ENCODE data around the gene CSNK1A1.
A peak's percentile ranks its signal among the peaks of the same experiment; 100 is the strongest.

The CSNK1A1 gene

DNA sequence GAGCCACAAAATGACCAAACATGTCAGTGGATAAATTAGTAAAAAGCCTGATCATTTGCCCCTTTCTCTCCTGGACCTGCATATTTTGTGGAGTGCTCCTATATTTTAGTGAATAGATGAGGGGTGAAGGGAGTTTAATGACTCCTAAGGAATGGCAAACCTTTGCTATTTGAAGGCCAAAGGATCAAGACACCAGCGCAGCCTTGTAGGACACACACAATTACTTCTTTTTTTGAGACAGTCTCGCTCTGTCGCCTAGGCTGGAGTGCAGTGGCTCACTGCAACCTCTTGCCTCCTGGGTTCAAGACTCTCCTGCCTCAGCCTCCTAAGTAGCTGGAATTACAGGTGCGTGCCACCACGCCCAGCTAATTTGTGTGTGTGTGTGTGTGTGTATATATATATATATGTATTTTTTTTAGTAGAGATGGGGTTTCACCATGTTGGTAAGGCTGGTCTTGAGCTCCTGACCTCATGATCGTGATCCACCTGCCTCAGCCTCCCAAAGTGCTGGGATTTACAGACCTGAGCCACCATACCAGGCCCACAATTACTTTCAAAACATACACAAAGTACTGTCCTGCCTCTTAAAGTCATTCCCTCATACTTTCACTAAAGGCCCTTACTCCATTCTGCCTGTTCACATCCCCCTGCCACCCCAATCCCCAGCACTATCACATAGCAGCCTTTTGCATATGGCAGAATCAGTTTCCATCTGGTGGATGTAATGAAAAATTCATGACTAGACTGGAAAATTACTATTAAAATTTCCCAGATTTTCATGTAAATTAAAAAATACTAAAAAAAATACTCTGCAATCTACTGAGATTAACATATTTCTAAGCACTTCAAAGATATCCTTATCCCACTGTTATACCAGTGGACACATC, 60.4 kb downstream of the CSNK1A1 start:
- TF ChIP-seq POLR2AphosphoS5 (IDR thresholded peaks at IDR 0.05; ENCODE audit: low read depth, low read length) (peak; percentile 53), TAF1 (IDR thresholded peaks at IDR 0.05; ENCODE audit: borderline replicate concordance, insufficient read depth, low read length) (no peak)

DNA sequence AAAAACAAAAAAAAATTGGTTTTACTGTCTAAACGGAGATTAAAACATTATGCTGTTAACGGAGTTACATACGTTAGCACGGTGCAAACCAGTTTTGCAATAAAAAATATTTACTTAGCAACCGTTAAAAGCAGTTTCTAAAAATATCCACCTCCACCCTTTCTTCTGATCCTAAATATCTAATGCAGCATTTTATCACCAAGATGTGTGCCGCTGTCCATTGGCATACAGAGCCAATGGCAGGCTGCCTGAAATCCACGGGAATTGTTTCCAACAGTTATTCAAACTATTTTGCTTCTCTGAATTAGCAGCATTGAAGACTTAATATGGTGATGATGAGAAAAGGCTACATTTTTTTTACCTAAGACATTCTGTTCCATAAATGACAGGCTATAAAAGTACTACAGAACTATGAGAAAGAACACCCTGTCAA, 61.6 kb downstream of the CSNK1A1 start:
- TF ChIP-seq SIN3A (IDR thresholded peaks at IDR 0.05; ENCODE audit: borderline replicate concordance, insufficient read depth, low read length), result no peak

DNA sequence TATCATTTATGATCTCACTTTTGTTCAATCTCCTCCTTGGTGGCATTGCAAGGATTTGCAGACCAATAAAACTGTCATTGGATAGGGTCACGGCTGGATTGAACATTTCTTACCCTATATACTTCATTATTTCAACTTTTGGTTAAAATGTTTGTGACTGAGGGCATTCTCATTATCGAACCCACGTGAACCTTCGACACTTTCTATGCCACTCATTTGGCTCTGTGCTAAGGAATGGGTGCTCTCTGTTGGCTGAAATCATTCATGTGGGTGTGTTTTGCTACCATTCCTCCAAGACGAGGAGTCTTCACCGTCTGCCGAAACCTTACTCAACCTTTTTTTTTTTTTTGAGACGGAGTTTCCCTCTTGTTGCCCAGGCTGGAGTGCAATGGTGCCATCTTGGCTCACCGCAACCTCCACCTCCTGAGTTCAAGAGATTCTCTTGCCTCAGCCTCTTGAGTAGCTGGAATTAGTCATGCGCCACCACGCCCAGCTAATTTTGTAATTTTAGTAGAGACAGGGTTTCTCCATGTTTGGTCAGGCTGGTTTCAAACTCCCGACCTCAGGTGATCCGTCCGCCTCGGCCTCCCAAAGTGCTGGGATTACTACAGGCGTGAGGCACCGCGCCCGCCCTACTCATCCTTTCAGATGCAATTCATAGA, 62.5 kb downstream of the CSNK1A1 start:
- TF ChIP-seq POLR2AphosphoS5 (IDR thresholded peaks at IDR 0.05; ENCODE audit: low read depth, low read length), result no peak
- TF ChIP-seq TAF1 (IDR thresholded peaks at IDR 0.05; ENCODE audit: borderline replicate concordance, insufficient read depth, low read length), result no peak
- no peak for TF ChIP-seq SIN3A (IDR thresholded peaks at IDR 0.05; ENCODE audit: borderline replicate concordance, insufficient read depth, low read length)
- TF ChIP-seq, protein P1, sequence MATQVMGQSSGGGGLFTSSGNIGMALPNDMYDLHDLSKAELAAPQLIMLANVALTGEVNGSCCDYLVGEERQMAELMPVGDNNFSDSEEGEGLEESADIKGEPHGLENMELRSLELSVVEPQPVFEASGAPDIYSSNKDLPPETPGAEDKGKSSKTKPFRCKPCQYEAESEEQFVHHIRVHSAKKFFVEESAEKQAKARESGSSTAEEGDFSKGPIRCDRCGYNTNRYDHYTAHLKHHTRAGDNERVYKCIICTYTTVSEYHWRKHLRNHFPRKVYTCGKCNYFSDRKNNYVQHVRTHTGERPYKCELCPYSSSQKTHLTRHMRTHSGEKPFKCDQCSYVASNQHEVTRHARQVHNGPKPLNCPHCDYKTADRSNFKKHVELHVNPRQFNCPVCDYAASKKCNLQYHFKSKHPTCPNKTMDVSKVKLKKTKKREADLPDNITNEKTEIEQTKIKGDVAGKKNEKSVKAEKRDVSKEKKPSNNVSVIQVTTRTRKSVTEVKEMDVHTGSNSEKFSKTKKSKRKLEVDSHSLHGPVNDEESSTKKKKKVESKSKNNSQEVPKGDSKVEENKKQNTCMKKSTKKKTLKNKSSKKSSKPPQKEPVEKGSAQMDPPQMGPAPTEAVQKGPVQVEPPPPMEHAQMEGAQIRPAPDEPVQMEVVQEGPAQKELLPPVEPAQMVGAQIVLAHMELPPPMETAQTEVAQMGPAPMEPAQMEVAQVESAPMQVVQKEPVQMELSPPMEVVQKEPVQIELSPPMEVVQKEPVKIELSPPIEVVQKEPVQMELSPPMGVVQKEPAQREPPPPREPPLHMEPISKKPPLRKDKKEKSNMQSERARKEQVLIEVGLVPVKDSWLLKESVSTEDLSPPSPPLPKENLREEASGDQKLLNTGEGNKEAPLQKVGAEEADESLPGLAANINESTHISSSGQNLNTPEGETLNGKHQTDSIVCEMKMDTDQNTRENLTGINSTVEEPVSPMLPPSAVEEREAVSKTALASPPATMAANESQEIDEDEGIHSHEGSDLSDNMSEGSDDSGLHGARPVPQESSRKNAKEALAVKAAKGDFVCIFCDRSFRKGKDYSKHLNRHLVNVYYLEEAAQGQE (IDR thresholded peaks at IDR 0.05; ENCODE audit: insufficient read depth in 1 of 2, low read depth in 2 of 2, low read length in 2 of 2), result no peak
- no peak for TF ChIP-seq FOXP2 (optimal IDR thresholded peaks at IDR 0.05; ENCODE audit: borderline replicate concordance, extremely low read depth, extremely low read length, insufficient read depth)

DNA sequence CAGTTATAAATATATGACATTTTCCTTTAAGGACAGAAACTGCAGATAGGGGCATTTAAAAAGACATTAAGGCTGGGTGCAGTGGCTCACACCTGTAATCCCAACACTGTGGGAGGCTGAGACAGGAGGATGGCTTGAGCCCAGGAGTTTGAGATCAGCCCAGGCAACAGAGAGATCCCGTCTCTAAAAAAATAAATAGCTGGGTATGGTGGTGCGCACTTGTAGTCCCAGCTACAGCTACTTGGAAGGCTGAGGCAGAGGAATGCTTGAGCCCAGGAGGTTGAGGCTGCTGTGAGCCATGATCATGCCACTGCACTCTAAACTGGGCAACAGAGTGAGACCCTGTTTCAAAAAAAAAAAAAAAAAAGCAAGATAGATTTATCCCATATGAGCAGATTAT, 63.6 kb downstream of the CSNK1A1 start:
- TF ChIP-seq SIN3A (IDR thresholded peaks at IDR 0.05; ENCODE audit: borderline replicate concordance, insufficient read depth, low read length) (no peak), TAF1 (IDR thresholded peaks at IDR 0.05; ENCODE audit: borderline replicate concordance, insufficient read depth, low read length) (no peak), FOXP2 (optimal IDR thresholded peaks at IDR 0.05; ENCODE audit: borderline replicate concordance, extremely low read depth, extremely low read length, insufficient read depth) (no peak), POLR2AphosphoS5 (IDR thresholded peaks at IDR 0.05; ENCODE audit: low read depth, low read length) (no peak)
- TF ChIP-seq, protein P1 (IDR thresholded peaks at IDR 0.05; ENCODE audit: insufficient read depth in 1 of 2, low read depth in 2 of 2, low read length in 2 of 2), result no peak

DNA sequence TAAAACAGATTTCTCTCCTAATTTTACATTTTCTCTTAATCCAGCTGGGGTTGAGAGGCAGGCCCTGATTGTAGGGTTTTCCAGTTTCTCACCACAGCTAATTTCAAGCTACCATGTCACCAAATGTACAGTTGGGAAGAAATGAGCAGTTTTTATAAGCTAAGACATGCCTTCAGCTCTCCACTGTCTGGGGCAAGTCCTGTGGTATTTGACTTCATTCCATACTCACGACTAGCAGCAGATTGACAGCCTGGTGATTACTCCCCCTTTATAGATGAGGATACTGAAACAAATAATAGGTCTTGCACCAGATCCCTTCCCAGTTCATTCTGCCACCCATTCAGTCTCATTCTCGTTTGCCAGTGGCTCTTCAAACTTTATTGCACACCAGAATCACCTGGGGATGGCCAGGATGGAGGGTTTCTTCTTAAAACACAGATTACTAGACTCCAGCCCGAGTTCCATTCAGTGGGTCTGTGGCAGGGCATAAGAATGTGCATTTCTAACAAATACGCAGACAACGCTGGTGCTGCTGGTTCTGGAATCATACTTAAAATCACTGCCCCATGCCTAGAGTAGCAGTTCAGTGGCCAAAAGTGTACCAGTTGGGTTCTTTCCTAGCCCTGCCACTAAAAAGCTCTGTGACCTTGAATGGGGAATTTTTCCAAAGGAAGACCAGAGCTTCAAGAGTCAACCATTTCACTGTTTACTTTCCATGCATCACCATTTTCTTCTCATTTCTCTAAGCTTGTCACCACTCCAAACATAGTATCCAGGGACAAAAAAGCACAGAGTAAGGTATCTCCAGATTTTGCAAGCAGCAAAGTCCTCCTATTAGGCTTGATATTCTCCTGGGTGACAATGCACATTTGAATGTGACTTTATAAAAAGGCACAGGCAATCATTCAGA, 64.3 kb downstream of the CSNK1A1 start:
- TF ChIP-seq TAF1 (IDR thresholded peaks at IDR 0.05; ENCODE audit: borderline replicate concordance, insufficient read depth, low read length) (no peak), POLR2AphosphoS5 (IDR thresholded peaks at IDR 0.05; ENCODE audit: low read depth, low read length) (no peak), SIN3A (IDR thresholded peaks at IDR 0.05; ENCODE audit: borderline replicate concordance, insufficient read depth, low read length) (no peak), FOXP2 (optimal IDR thresholded peaks at IDR 0.05; ENCODE audit: borderline replicate concordance, extremely low read depth, extremely low read length, insufficient read depth) (no peak)
- TF ChIP-seq, protein P1 (IDR thresholded peaks at IDR 0.05; ENCODE audit: insufficient read depth in 1 of 2, low read depth in 2 of 2, low read length in 2 of 2), result no peak

Data from PFSK-1 (cell line).